Activated T-cell treated with anti-CD3 and anti-CD28 coated beads, Interleukin-2, amount 50 U/mL, for 72 hours (primary cell): ENCODE data around the gene NUP160. TPM values are rescaled to one million over a fixed set of nuclear protein-coding genes. Genes with fewer than 3 reads are reported as not detected.
"Not testable (repeated sequence)": the region's sequence is repeated elsewhere in the genome, so short reads cannot be mapped to it uniquely, and the experiment has no call there.

Source experiments
- ATAC-seq, 2 donors: fragments of 150-1000 bp; cut with Tn5 transposase; replicated peaks in 1 of 2; 2 replicates each; pipeline ENCODE4 v1.10.0; 2021; ENCODE audit warnings: moderate library complexity in 2 of 2, mild to moderate bottlenecking in 1 of 2
- DNase-seq, 2 donors: peaks; one replicate each; pipeline ENCODE4 v3.0.0; 2021 to 2022; ENCODE audit warnings: mixed read lengths in 1 of 2
- H3K27ac Mint-ChIP-seq: one replicate; pipeline ENCODE4 v1.8.0; 2022; ENCODE audit warnings: mild to moderate bottlenecking, moderate library complexity, mixed read lengths
- H3K27me3 Mint-ChIP-seq: one replicate; pipeline ENCODE4 v1.8.0; 2022; ENCODE audit warnings: low read depth, mixed read lengths
- H3K36me3 Mint-ChIP-seq, 2 donors: one replicate each; pipeline ENCODE4 v1.8.0; 2022; ENCODE audit warnings: mixed read lengths in 2 of 2, mild to moderate bottlenecking in 1 of 2; ENCODE audit not compliant: insufficient read depth in 2 of 2
- H3K4me1 Mint-ChIP-seq: one replicate; pipeline ENCODE4 v1.8.0; 2022; ENCODE audit warnings: low read depth, mixed read lengths
- H3K4me3 Mint-ChIP-seq, 2 donors: one replicate each; pipeline ENCODE4 v1.8.0; 2022; ENCODE audit warnings: mild to moderate bottlenecking in 2 of 2, mixed read lengths in 2 of 2, moderate library complexity in 2 of 2
- H3K9me3 Mint-ChIP-seq, 2 donors: one replicate each; pipeline ENCODE4 v1.8.0; 2022; ENCODE audit warnings: mixed read lengths in 2 of 2
- total RNA-seq, 2 donors: library from RNA; stranded (reverse); gene quantifications; one replicate each; pipeline ENCODE4 v1.2.3, GENCODE V29; 2022

Gene NUP160
- total RNA-seq, 2 donors from 2014 or later: 53.9 to 61.8 TPM

DNA sequence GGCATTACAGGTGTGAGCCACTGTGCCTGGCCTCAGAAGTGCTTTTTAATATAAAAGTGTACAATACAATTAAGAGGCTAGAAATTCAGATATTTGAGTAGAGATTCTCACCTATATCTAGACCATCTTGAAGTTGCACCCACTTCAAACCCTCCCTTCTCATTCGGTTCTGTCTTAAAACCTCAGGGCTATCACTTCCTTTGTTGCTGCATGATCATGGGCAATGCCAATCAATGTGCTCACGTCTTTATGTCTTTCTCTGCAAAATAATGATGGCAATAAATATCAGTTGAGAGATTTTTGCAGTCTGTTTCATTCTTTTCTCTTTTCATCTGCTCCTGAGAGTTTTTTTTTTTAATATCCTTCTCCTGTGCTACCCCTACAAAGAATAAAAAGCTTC lies 9.3 kb upstream of the NUP160 start:
- Mint-ChIP-seq H3K4me3 (no peak overlapping the region), H3K27ac (no peak overlapping the region), H3K4me1 (peaks cover 27% of the 10 kb centered on the region), H3K27me3 (no peaks in the 10 kb centered on the region), H3K9me3 (no peaks in the 10 kb centered on the region), H3K36me3 (no peaks in the 10 kb centered on the region)
- no peak for ATAC-seq
- no peak for DNase-seq

DNA sequence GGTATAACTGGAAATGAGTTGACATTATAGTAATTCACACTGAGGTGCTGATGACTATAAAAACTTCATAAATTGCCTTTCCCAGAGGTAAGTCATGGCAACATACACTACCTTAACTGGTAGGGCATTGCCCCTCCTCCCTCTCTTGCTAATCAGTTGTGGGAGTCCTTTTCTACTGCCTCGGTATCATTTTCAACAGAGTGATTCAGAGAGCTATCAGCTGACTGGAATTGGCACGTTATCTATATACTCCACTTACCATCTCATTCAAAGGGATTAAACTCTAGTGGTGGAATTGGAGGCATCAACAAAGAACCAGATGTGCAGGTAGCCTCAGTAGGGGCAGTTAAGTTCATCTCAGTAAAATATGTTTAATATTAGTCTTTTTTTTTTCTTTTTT lies 8.0 kb upstream of the NUP160 start:
- Mint-ChIP-seq H3K36me3 (no peaks in the 10 kb centered on the region), H3K27me3 (no peaks in the 10 kb centered on the region), H3K27ac (no peak overlapping the region), H3K4me1 (peaks cover 17% of the 10 kb centered on the region), H3K9me3 (no peaks in the 10 kb centered on the region), H3K4me3 (no peak overlapping the region)
- ATAC-seq (peak; percentile 24 to 57), DNase-seq (no peak)

DNA sequence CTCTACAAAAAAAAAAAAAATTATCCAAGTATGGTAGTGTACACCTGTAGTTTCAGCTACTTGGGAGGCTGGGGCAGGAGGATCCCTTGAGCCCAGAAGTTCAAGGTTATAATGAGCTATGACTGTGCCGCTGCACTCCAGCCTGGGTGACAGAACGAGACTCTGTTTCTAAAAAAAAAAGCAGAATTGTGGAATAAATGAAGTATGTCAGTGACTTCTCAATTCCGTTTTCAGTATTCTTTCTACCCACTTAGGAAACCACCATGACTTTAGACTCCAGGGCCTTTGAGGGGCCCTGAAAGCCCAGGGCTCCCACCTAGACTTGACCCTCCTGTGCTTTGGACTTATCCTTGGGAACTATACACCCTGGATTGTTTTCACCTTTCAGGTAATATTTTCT lies 6.5 kb upstream of the NUP160 start:
- Mint-ChIP-seq H3K36me3 (no peaks in the 10 kb centered on the region), H3K27ac (no peak overlapping the region), H3K9me3 (no peaks in the 10 kb centered on the region), H3K4me3 (no peak overlapping the region), H3K27me3 (no peaks in the 10 kb centered on the region), H3K4me1 (peaks cover 29% of the 10 kb centered on the region)
- DNase-seq (no peak), ATAC-seq (peak in 1 of 2 donors; percentile 12)

DNA sequence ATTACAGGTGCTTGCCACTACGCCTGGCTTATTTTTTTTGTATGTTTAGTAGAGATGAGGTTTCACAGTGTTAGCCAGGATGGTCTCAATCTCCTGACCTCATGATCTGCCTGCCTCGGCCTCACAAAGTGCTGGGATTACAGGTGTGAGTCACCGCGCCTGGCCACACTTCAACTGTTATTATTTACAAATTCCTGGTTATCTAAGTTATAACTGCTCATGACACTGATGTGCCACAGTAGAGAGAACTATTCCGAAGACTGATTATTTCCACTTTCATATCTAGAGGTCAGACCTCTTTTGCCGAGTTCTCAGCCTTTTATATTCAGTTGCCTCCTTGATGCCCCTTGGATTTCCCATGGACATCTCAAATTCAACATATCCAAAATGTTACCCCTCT lies 3.9 kb upstream of the NUP160 start:
- peaks cover 2 to 6% of the 10 kb centered on the region in 2 donors for H3K36me3 Mint-ChIP-seq
- H3K27me3 Mint-ChIP-seq: no peaks in the 10 kb centered on the region
- no peak overlapping the region for H3K4me3 Mint-ChIP-seq
- H3K27ac Mint-ChIP-seq: peak overlapping the region; percentile 43
- peaks cover 34% of the 10 kb centered on the region for H3K4me1 Mint-ChIP-seq
- H3K9me3 Mint-ChIP-seq: no peaks in the 10 kb centered on the region
- ATAC-seq: no peak
- DNase-seq: no peak

DNA sequence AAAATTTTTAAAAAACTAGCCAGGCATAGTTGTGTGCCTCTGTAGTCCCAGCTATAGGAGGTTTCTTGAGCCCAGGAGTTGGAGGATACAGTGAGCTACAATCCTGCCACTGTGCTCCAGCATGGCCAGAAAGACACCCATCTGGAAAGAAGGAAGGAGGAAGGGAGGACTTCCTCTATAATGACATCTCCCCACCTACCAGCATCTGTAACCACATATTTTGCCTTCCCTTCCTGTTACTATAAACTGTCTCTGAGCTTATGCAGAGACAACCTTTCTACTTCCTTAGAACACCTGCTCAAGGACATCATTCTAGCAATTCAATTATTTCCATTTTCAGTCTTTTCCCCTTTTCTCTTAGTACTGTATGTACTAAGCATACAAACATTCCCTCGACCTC lies 2.2 kb upstream of the NUP160 start:
- Mint-ChIP-seq H3K36me3 (peaks cover 5 to 14% of the 10 kb centered on the region in 2 donors), H3K9me3 (no peaks in the 10 kb centered on the region), H3K4me3 (peak overlapping the region in 1 of 2 donors; percentile 12), H3K27me3 (no peaks in the 10 kb centered on the region), H3K4me1 (peaks cover 41% of the 10 kb centered on the region), H3K27ac (peak overlapping the region; percentile 10)
- no peak for DNase-seq
- ATAC-seq: no peak

DNA sequence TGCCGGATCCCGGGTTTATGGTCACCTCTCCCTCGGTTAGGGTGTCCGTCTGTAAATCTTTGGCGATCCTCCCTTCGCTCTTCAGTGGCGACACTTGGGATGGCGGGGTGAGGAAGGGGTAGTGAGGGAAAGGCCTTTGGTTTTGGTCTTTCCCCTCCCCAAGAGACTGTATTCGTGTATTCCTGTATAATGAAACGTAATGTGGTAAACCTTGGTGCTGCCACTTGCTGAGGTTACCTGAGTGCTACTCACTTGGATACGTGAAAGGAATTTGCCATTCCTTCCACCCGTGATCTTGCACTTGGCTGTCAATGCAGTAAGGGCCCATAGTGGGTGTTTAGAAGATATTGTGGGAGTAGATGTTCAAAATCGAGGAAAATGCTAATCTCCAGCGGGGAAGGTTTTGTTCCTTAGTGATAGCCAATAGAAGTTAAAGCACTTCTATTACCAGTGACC lies 578 bp upstream of the NUP160 start:
- no peaks in the 10 kb centered on the region for H3K27me3 Mint-ChIP-seq
- no peaks in the 10 kb centered on the region for H3K9me3 Mint-ChIP-seq
- peaks cover 5 to 14% of the 10 kb centered on the region in 2 donors for H3K36me3 Mint-ChIP-seq
- no peak for DNase-seq
- peaks cover 45% of the 10 kb centered on the region for H3K4me1 Mint-ChIP-seq
- peak in 1 of 2 donors; percentile 23 for ATAC-seq
- H3K4me3 Mint-ChIP-seq: peak overlapping the region; percentile 92 to 97
- peak overlapping the region; percentile 95 for H3K27ac Mint-ChIP-seq

DNA sequence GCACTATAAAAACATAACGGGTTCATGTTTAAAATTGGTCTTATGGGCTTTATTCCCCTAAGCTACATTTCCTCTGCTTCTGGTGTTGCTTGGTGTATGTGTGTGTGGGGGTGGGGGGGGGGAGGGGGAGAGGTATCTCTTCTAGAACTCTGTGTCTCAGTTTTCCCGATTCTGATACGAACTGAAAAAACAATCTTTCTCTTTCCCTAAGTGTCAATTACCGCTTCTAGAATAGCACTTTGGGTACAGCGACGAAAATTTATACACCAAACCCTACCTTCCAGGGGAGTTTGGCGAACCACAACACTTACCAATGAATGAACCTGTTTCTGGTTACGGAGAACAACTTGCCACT lies 636 bp downstream of the NUP160 start:
- peaks cover 45% of the 10 kb centered on the region for H3K4me1 Mint-ChIP-seq
- no peaks in the 10 kb centered on the region for H3K9me3 Mint-ChIP-seq
- ATAC-seq (no peak), DNase-seq (no peak)
- H3K27me3 Mint-ChIP-seq: no peaks in the 10 kb centered on the region
- peaks cover 5 to 14% of the 10 kb centered on the region in 2 donors for H3K36me3 Mint-ChIP-seq
- peak overlapping the region; percentile 92 to 97 for H3K4me3 Mint-ChIP-seq
- peak overlapping the region; percentile 93 for H3K27ac Mint-ChIP-seq

DNA sequence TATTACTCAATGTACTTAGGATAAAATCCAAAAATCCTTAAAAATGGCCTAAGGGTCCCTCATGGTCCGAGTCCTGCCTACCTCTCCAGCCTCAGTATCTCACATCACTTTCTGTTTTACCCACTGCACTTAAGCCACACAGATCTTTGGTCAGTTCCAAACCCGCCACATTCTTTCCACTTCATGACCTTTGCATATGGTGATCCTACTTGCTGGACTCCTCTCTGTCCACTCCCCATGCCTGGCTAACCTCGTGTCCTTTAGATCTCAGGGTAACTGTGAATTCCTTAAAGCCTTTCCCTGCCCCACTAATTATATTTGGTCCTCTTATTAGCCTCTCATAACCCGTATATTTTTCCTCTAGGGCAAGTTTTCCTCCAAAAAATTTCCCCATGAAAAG lies 1.2 kb downstream of the NUP160 start:
- peaks cover 5 to 14% of the 10 kb centered on the region in 2 donors for H3K36me3 Mint-ChIP-seq
- H3K27me3 Mint-ChIP-seq: no peaks in the 10 kb centered on the region
- peak overlapping the region; percentile 92 to 97 for H3K4me3 Mint-ChIP-seq
- H3K27ac Mint-ChIP-seq: peak overlapping the region; percentile 93
- H3K9me3 Mint-ChIP-seq: no peaks in the 10 kb centered on the region
- ATAC-seq (no peak), DNase-seq (no peak)
- peaks cover 45% of the 10 kb centered on the region for H3K4me1 Mint-ChIP-seq

DNA sequence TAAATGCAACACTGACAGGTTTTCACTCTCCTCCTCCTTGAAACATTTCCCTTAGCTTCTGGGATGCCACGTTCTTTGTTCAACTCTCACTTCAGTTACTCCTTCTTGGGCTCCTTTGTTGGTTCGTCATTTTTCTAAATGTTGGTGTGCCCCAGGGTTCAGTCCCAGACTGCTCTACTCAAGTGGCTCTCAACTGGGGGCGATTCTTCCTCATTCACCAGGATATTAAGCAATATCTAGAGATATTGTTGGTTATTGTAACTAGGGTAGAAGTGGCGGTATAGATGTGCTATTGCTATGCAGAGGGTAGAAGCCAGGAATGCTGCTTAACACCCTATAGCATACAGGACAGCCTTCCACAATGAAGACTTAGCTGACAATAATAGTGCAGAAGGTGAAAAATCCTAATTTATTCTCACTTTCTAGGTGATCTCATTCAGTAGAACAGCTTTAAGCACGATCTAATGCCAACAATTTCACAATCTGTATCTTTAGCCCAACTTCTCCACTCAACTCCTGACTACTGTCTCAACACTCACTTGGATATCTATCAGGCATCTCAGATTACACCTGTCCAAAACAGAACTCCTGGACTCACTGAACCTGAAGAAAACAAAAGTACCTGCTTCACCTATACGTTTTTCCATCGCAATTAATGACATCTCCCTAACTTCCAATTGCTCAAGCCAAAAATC lies 4.6 kb downstream of the NUP160 start:
- Mint-ChIP-seq H3K27ac (no peak overlapping the region), H3K36me3 (peaks cover 5 to 18% of the 10 kb centered on the region in 2 donors), H3K27me3 (no peaks in the 10 kb centered on the region), H3K4me3 (no peak overlapping the region), H3K4me1 (peaks cover 22% of the 10 kb centered on the region), H3K9me3 (no peaks in the 10 kb centered on the region)
- ATAC-seq (no peak), DNase-seq (no peak)

DNA sequence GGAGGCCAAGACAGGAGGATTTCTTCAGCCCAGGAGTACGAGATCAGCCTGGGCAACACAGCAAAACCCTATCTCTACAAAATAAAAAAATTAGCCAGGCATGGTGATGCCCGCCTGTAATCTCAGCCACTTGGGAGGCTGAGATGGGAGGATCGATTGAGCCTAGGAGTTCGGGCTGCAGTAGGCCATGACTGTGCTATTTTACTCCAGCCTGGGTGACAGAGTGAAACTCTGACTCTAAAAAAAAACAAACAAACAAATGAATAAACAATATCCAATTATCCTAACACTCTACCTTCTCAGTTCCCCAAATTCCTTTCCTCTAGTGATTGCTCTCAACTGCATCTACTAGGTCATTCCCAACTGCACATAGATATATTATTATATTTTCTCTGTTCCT lies 5.4 kb downstream of the NUP160 start:
- H3K4me1 Mint-ChIP-seq: peaks cover 22% of the 10 kb centered on the region
- DNase-seq: no peak
- H3K36me3 Mint-ChIP-seq: peaks cover 5 to 18% of the 10 kb centered on the region in 2 donors
- no peak overlapping the region for H3K27ac Mint-ChIP-seq
- H3K27me3 Mint-ChIP-seq: no peaks in the 10 kb centered on the region
- H3K4me3 Mint-ChIP-seq: no peak overlapping the region
- ATAC-seq: no peak
- no peaks in the 10 kb centered on the region for H3K9me3 Mint-ChIP-seq

DNA sequence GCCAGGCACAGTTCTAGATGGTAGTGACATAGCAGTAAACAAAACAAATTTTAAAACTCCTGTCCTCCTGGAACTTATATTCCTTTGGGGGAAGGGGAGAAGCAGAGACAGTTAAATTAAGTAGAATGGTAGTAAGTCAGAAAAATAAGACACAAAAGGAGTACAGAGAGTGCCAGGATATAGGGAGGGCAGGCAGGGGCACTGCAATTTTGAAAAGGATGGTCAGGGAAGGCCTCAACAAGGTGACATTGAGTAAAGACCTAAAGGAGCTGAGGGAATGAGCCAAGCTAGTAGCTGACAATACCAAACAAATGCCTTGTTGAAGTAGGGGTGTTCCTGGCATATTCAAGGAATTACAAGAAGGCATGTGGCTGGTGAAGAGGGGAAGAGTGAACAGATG lies 10.2 kb downstream of the NUP160 start:
- Mint-ChIP-seq H3K27ac (peak overlapping the region; percentile 20), H3K4me3 (no peak overlapping the region), H3K27me3 (no peaks in the 10 kb centered on the region), H3K4me1 (no peaks in the 10 kb centered on the region), H3K9me3 (no peaks in the 10 kb centered on the region), H3K36me3 (peaks cover 14 to 25% of the 10 kb centered on the region in 2 donors)
- ATAC-seq (no peak), DNase-seq (no peak)

DNA sequence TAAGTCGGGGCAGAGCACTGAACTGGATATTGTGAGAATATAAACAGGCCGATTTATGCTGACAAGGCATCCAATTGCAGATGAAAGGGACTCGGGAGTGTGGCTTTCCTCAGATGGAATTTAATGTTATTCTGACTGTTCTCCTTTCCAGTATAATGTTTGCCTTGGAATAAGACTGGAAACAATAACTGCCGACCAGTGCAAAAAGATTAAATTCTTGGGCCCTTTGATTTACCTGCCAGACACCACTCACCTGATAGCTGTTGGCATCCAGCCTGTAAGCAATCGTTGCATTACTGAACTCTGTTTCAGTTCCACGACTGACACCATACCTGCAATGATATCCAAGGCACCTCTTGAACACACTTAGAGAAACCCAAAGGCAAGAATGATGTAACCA lies 10.9 kb downstream of the NUP160 start:
- Mint-ChIP-seq H3K27ac (no peak overlapping the region), H3K4me3 (no peak overlapping the region), H3K9me3 (no peaks in the 10 kb centered on the region), H3K4me1 (no peaks in the 10 kb centered on the region), H3K27me3 (no peaks in the 10 kb centered on the region), H3K36me3 (peaks cover 17 to 29% of the 10 kb centered on the region in 2 donors)
- ATAC-seq: no peak
- DNase-seq: no peak

DNA sequence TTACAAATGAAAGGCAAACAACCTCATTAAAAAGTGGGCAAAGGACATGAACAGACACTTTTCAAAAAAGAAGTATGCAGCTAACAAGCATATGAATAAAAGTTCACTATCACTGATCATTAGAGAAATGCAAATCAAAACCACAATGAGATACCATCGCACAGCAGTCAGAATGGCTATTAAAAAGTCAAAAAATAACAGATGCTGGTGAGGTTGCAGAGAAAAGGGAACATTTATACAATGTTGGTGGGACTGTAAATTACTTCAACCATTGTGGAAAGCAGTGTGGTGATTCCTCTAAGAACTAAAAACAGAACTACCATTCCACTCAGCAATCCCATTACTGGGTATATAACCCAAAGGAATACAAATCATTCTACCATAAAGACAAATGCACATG lies 18.1 kb downstream of the NUP160 start:
- H3K36me3 Mint-ChIP-seq: peaks cover 21 to 40% of the 10 kb centered on the region in 2 donors
- not testable (repeated sequence) for ATAC-seq, DNase-seq, H3K27ac Mint-ChIP-seq, H3K9me3 Mint-ChIP-seq, H3K27me3 Mint-ChIP-seq, H3K4me3 Mint-ChIP-seq
- H3K4me1 Mint-ChIP-seq: peaks cover 18% of the 10 kb centered on the region

DNA sequence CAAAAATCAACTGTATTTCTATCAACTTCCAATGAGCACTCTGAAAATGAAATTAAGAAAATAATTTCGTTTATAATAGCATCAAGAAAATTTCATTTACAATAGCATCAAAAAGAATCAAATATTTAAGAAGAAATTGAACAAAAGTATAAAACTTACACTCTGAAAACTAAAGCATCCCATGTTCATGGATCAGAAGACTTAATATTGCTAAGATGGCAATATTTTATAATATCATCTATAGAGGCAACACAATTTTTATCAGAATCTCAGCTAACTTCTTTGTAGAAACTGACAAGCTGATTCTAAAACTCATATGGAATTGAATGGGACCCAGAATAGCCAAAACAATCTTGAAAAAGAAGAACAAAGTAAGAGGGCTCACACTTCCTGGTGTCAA lies 19.9 kb downstream of the NUP160 start:
- no peak for DNase-seq
- H3K27ac Mint-ChIP-seq: peak overlapping the region; percentile 64
- H3K9me3 Mint-ChIP-seq: no peaks in the 10 kb centered on the region
- no peaks in the 10 kb centered on the region for H3K27me3 Mint-ChIP-seq
- ATAC-seq: no peak
- no peak overlapping the region for H3K4me3 Mint-ChIP-seq
- peaks cover 15 to 40% of the 10 kb centered on the region in 2 donors for H3K36me3 Mint-ChIP-seq
- peaks cover 18% of the 10 kb centered on the region for H3K4me1 Mint-ChIP-seq
